GM23248 (cell line): ENCODE results near the gene PRTN3. TPM values are rescaled to one million over a fixed set of nuclear protein-coding genes. Genes with fewer than 3 reads are reported as not detected.

Experiments used
- DNase-seq: peaks from one replicate; pipeline ENCODE4 v3.0.0-alpha.2; 2015
- H2AFZ ChIP-seq: fragments of 200-600 bp; sonication (generic); 2 replicates; pipeline ENCODE4 v1.6.1; 2016; ENCODE audit warnings: antibody characterized with exemption
- H3F3A ChIP-seq: fragments of 200-600 bp; sonication (generic); 2 replicates; pipeline ENCODE4 v1.6.1; 2016; ENCODE audit warnings: mild to moderate bottlenecking, antibody characterized with exemption, mixed run types; ENCODE audit not compliant: insufficient read depth
- H3K27ac ChIP-seq: fragments of 200-600 bp; sonication (generic); 2 replicates; pipeline ENCODE4 v1.5.1; 2016; ENCODE audit warnings: mild to moderate bottlenecking
- H3K27me3 ChIP-seq: fragments of 200-600 bp; sonication (generic); replicated peaks from 2 replicates; pipeline ENCODE4 v1.6.1; 2016; ENCODE audit warnings: mild to moderate bottlenecking; ENCODE audit not compliant: insufficient read depth
- H3K36me3 ChIP-seq: fragments of 200-600 bp; sonication (generic); 2 replicates; pipeline ENCODE4 v1.6.1; 2016; ENCODE audit warnings: low read depth, mild to moderate bottlenecking
- H3K4me1 ChIP-seq: fragments of 200-600 bp; sonication (generic); 2 replicates; pipeline ENCODE4 v1.6.1; 2016; ENCODE audit warnings: mild to moderate bottlenecking; ENCODE audit not compliant: insufficient read depth
- H3K4me2 ChIP-seq: fragments of 200-600 bp; sonication (generic); one replicate; pipeline ENCODE4 v1.6.1; 2016; ENCODE audit warnings: mild to moderate bottlenecking; ENCODE audit not compliant: unreplicated experiment
- H3K4me3 ChIP-seq: fragments of 200-600 bp; sonication (generic); 2 replicates; pipeline ENCODE4 v1.5.1; 2016; ENCODE audit warnings: mild to moderate bottlenecking
- H3K79me2 ChIP-seq: fragments of 200-600 bp; sonication (generic); 2 replicates; pipeline ENCODE4 v1.6.1; 2016; ENCODE audit warnings: mild to moderate bottlenecking; ENCODE audit not compliant: insufficient read depth
- H3K9ac ChIP-seq: fragments of 200-600 bp; sonication (generic); 2 replicates; pipeline ENCODE4 v1.6.1; 2016; ENCODE audit warnings: mild to moderate bottlenecking
- H3K9me2 ChIP-seq: fragments of 200-600 bp; sonication (generic); 2 replicates; pipeline ENCODE4 v1.6.1; 2016; ENCODE audit warnings: mixed run types, mild to moderate bottlenecking, moderate library complexity; ENCODE audit not compliant: insufficient read depth
- H3K9me3 ChIP-seq: fragments of 200-600 bp; sonication (generic); one replicate; pipeline ENCODE4 v1.6.1; 2017; ENCODE audit warnings: low read depth
- H4K20me1 ChIP-seq: fragments of 200-600 bp; sonication (generic); 2 replicates; pipeline ENCODE4 v1.6.0; 2016; ENCODE audit not compliant: insufficient read depth
- EZH2 ChIP-seq: fragments of 200-600 bp; sonication (generic); IDR thresholded peaks from 2 replicates; pipeline ENCODE4 v1.6.1; 2018; ENCODE audit warnings: antibody characterized with exemption, mild to moderate bottlenecking; ENCODE audit not compliant: insufficient read depth, poor library complexity, severe bottlenecking
- EZH2phosphoT487 ChIP-seq: fragments of 200-600 bp; sonication (generic); IDR thresholded peaks from 2 replicates; pipeline ENCODE4 v1.6.1; 2018; ENCODE audit warnings: antibody characterized with exemption, moderate library complexity, mild to moderate bottlenecking, low read depth; ENCODE audit not compliant: insufficient read depth
- WGBS, 2 experiments: methylation state at CpG; one replicate each; pipeline ENCODE4 v1.1.6; 2015 to 2017; ENCODE audit warnings: low lambda C conversion rate in 2 of 2, low coverage in 1 of 2; ENCODE audit errors: missing lambda C conversion rate in 2 of 2; 5-methylcytosine and 5-hydroxymethylcytosine counted together
- in situ Hi-C: fragments of 300-500 bp; cut with MboI; formaldehyde crosslinking; loops from 2 replicates; pipeline ENCODE4 v1.15.0; 2020
- polyA plus RNA-seq: library from polyadenylated mRNA; unstranded; fragments of >200 nt; fragmentation: Nextera tagmentation; extraction: Ambion mirVana; gene quantifications from 2 replicates; pipeline ENCODE4 v1.2.1, GENCODE V29; 2016
- total RNA-seq: library from RNA; depleted of rRNA; stranded (reverse); fragments of >200 nt; shearing (Covaris generic); gene quantifications from 2 replicates; pipeline ENCODE4 v1.2.3, GENCODE V29; 2014

Gene PRTN3
- total and polyA plus RNA-seq, 2 experiments from 2014 or later = not detected

- Histone ChIP-seq H3K4me1 (no peaks in the 10 kb centered on the region), H3K79me2 (peaks cover 65% of the 10 kb centered on the region), H3K4me2 (no peak overlapping the region), H3K27me3 (no peaks in the 10 kb centered on the region), H2AFZ (no peak overlapping the region), H3F3A (peaks cover 22% of the 10 kb centered on the region), H3K9me3 (no peaks in the 10 kb centered on the region), H3K27ac (no peak overlapping the region), H3K36me3 (peaks cover 53% of the 10 kb centered on the region), H4K20me1 (peaks cover 3% of the 10 kb centered on the region; the same call in 1 of the 2 replicates), H3K9ac (no peak overlapping the region), H3K4me3 (no peak overlapping the region), H3K9me2 (no peaks in the 10 kb centered on the region)
- WGBS, 2 experiments = 89 to 90% methylated on average over 27 to 30 of the region's 30 CpGs
- in situ Hi-C loops = no loop called here
- TF ChIP-seq EZH2 (no peak), EZH2phosphoT487 (no peak)
- DNase-seq = no peak
These were observed 30.5 kb upstream of the PRTN3 start for GRCh38 chr19:810077-810855.

DNA sequence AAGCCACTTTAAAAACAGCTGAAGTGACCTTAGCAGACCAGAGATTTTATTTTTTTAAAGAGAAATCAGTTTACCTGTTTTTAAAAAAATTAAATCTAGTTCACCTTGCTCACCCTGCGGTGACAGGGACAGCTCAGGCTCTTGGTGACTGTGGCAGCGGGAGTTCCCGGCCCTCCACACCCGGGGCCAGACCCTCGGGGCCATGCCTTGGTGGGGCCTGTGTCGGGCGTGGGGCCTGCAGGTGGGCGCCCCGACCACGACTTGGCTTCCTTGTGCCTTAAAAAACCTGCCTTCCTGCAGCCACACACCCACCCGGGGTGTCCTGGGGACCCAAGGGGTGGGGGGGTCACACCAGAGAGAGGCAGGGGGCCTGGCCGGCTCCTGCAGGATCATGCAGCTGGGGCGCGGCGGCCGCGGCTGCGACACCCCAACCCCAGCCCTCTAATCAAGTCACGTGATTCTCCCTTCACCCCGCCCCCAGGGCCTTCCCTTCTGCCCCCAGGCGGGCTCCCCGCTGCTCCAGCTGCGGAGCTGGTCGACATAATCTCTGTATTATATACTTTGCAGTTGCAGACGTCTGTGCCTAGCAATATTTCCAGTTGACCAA, 29.8 kb upstream of the PRTN3 start:
- Histone ChIP-seq H2AFZ (no peak overlapping the region), H3K79me2 (peaks cover 58% of the 10 kb centered on the region), H3K9me2 (no peaks in the 10 kb centered on the region), H3F3A (peaks cover 22% of the 10 kb centered on the region), H4K20me1 (peaks cover 3% of the 10 kb centered on the region; the same call in 1 of the 2 replicates), H3K27me3 (no peaks in the 10 kb centered on the region), H3K36me3 (peaks cover 51% of the 10 kb centered on the region), H3K4me2 (no peak overlapping the region), H3K27ac (no peak overlapping the region), H3K9me3 (no peaks in the 10 kb centered on the region), H3K4me1 (no peaks in the 10 kb centered on the region), H3K9ac (no peak overlapping the region), H3K4me3 (no peak overlapping the region)
- in situ Hi-C loops = no loop called here
- TF ChIP-seq EZH2 = no peak
- no peak for TF ChIP-seq EZH2phosphoT487
- 85 to 86% methylated on average over 18 to 25 of the region's 25 CpGs for WGBS, 2 experiments
- DNase-seq = no peak

GRCh38 chr19:811506-812048, 29.2 kb upstream of the PRTN3 start:
- Histone ChIP-seq H2AFZ (no peak overlapping the region), H3K9me3 (no peaks in the 10 kb centered on the region), H4K20me1 (peaks cover 3% of the 10 kb centered on the region; the same call in 1 of the 2 replicates), H3K27ac (no peak overlapping the region), H3K4me1 (no peaks in the 10 kb centered on the region), H3K79me2 (peaks cover 52% of the 10 kb centered on the region), H3K4me3 (no peak overlapping the region), H3F3A (peaks cover 22% of the 10 kb centered on the region), H3K9me2 (no peaks in the 10 kb centered on the region), H3K27me3 (no peaks in the 10 kb centered on the region), H3K9ac (no peak overlapping the region), H3K36me3 (peaks cover 51% of the 10 kb centered on the region), H3K4me2 (no peak overlapping the region)
- 96 to 97% methylated on average over 20 of the region's 20 CpGs for WGBS, 2 experiments
- no peak for TF ChIP-seq EZH2phosphoT487
- no peak for TF ChIP-seq EZH2
- no peak for DNase-seq
- in situ Hi-C loops = no loop called here

- H3K9me3 ChIP-seq = no peaks in the 10 kb centered on the region
- peaks cover 46% of the 10 kb centered on the region for H3K79me2 ChIP-seq
- H3K9ac ChIP-seq = no peak overlapping the region
- no peak overlapping the region for H2AFZ ChIP-seq
- H3K9me2 ChIP-seq = no peaks in the 10 kb centered on the region
- no peak overlapping the region for H3K27ac ChIP-seq
- no peak for TF ChIP-seq EZH2
- TF ChIP-seq EZH2phosphoT487 = no peak
- 96 to 97% methylated on average over 35 to 80 of the region's 80 CpGs for WGBS, 2 experiments
- H3F3A ChIP-seq = peaks cover 18% of the 10 kb centered on the region
- no peak overlapping the region for H3K4me2 ChIP-seq
- DNase-seq = no peak
- peaks cover 3% of the 10 kb centered on the region; the same call in 1 of the 2 replicates for H4K20me1 ChIP-seq
- no peaks in the 10 kb centered on the region for H3K4me1 ChIP-seq
- no peaks in the 10 kb centered on the region for H3K27me3 ChIP-seq
- in situ Hi-C loops = no loop called here
- H3K36me3 ChIP-seq = peaks cover 45% of the 10 kb centered on the region
- H3K4me3 ChIP-seq = no peak overlapping the region
These were observed 28.6 kb upstream of the PRTN3 start for GRCh38 chr19:812049-812746.
